HG03575 (cell line): ENCODE measurements around the gene TLNRD1.
"Not testable (repeated sequence)": the region's sequence is repeated elsewhere in the genome, so short reads cannot be mapped to it uniquely, and the experiment has no call there.

ENCODE experiments used
- ATAC-seq: cut with Tn5 transposase; IDR thresholded peaks from one replicate; pipeline ENCODE4 v1.9.1; 2021; ENCODE audit not compliant: unreplicated experiment, insufficient number of reproducible peaks, low FRiP score; ENCODE audit errors: extremely low read depth

The TLNRD1 gene

GRCh38 chr15:81000624-81001151 lies at the start of gene TLNRD1:
TSS of gene TLNRD1 (plus strand) at chr15:81000923. CDS start at chr15:81002272, 1,349 bp downstream.
- ATAC-seq: no peak

GRCh38 chr15:80951941-80952340 lies 48.8 kb upstream of the TLNRD1 start:
- no peak for ATAC-seq

GRCh38 chr15:80953001-80953952 lies 47.4 kb upstream of the TLNRD1 start:
- ATAC-seq: no peak

- ATAC-seq: no peak
Observed at GRCh38 chr15:80953953-80954778, 46.6 kb upstream of the TLNRD1 start.

- not testable (repeated sequence) for ATAC-seq
Observed at GRCh38 chr15:80955571-80956452, 44.9 kb upstream of the TLNRD1 start.

- ATAC-seq: no peak
Observed at GRCh38 chr15:80957556-80957955, 43.2 kb upstream of the TLNRD1 start.

GRCh38 chr15:80957976-80958375 lies 42.7 kb upstream of the TLNRD1 start:
- no peak for ATAC-seq

- ATAC-seq: no peak
Observed at GRCh38 chr15:80958818-80959495, 41.8 kb upstream of the TLNRD1 start.

- ATAC-seq: not testable (repeated sequence)
Observed at GRCh38 chr15:80965454-80965853, 35.3 kb upstream of the TLNRD1 start.

- no peak for ATAC-seq
Observed at GRCh38 chr15:80966431-80967197, 34.1 kb upstream of the TLNRD1 start.

GRCh38 chr15:80967451-80967850 lies 33.3 kb upstream of the TLNRD1 start:
- no peak for ATAC-seq

- no peak for ATAC-seq
Observed at GRCh38 chr15:80967991-80968510, 32.7 kb upstream of the TLNRD1 start.

- ATAC-seq: no peak
Observed at GRCh38 chr15:80969316-80969715, 31.4 kb upstream of the TLNRD1 start.

GRCh38 chr15:80970018-80970657 lies 30.6 kb upstream of the TLNRD1 start:
- ATAC-seq: no peak

- ATAC-seq: no peak
Observed at GRCh38 chr15:80970658-80971057, 30.1 kb upstream of the TLNRD1 start.

GRCh38 chr15:80971143-80971542 lies 29.6 kb upstream of the TLNRD1 start:
- no peak for ATAC-seq

GRCh38 chr15:80972276-80972675 lies 28.4 kb upstream of the TLNRD1 start:
- ATAC-seq: no peak
